SU-DHL-6 (cell line): Measurements from ENCODE around the gene ZNRF1.

ENCODE experiments used
- H2AFZ ChIP-seq: fragments of 200-600 bp; sonication (generic); 2 replicates; pipeline ENCODE4 v1.6.1; 2014; ENCODE audit warnings: low read depth, mild to moderate bottlenecking, moderate library complexity, mixed read lengths, antibody characterized with exemption, low read length; ENCODE audit not compliant: severe bottlenecking
- H3F3A ChIP-seq: fragments of 200-600 bp; shearing (Covaris generic); 2 replicates; pipeline ENCODE4 v1.6.0; 2016; ENCODE audit warnings: antibody characterized with exemption, mild to moderate bottlenecking; ENCODE audit not compliant: insufficient read depth
- H3K27ac ChIP-seq: fragments of 200-600 bp; sonication (generic); 2 replicates; pipeline ENCODE4 v1.5.1; 2016; ENCODE audit warnings: low read depth, mild to moderate bottlenecking, low read length, moderate library complexity, mixed read lengths
- H3K27me3 ChIP-seq: fragments of 200-600 bp; sonication (generic), shearing (Covaris generic); 2 replicates; pipeline ENCODE4 v1.6.0; 2014; ENCODE audit warnings: mild to moderate bottlenecking, low read length
- H3K36me3 ChIP-seq: fragments of 200-600 bp; sonication (generic); 2 replicates; pipeline ENCODE4 v1.6.1; 2014; ENCODE audit warnings: mild to moderate bottlenecking, low read length, mixed read lengths
- H3K4me2 ChIP-seq: fragments of 300-600, 200-600 bp; shearing (Covaris generic), sonication (generic); 2 replicates; pipeline ENCODE4 v1.6.0; 2014; ENCODE audit warnings: low read length, low read depth, mild to moderate bottlenecking; ENCODE audit not compliant: poor library complexity, severe bottlenecking
- H3K4me3 ChIP-seq: fragments of 200-600 bp; sonication (generic); 2 replicates; pipeline ENCODE4 v1.5.1; 2014; ENCODE audit warnings: antibody characterized with exemption, low read length, mild to moderate bottlenecking, mixed read lengths; ENCODE audit not compliant: insufficient read depth, poor library complexity, severe bottlenecking
- H3K79me2 ChIP-seq: fragments of 200-600 bp; sonication (generic); 2 replicates; pipeline ENCODE4 v1.6.1; 2014; ENCODE audit warnings: mild to moderate bottlenecking, low read length, moderate library complexity; ENCODE audit not compliant: insufficient read depth
- H3K9ac ChIP-seq: fragments of 200-600 bp; sonication (generic); 2 replicates; pipeline ENCODE4 v1.7.0; 2014; ENCODE audit warnings: mild to moderate bottlenecking, low read length
- H3K9me2 ChIP-seq: fragments of 200-600 bp; sonication (generic); replicated peaks from 2 replicates; pipeline ENCODE4 v1.6.1; 2014; ENCODE audit warnings: low read length; ENCODE audit not compliant: insufficient read depth
- H3K9me3 ChIP-seq: fragments of 200-600 bp; sonication (generic); 2 replicates; pipeline ENCODE4 v1.6.1; 2014; ENCODE audit warnings: low read length, mixed read lengths; ENCODE audit not compliant: insufficient read depth
- H4K20me1 ChIP-seq: fragments of 200-600 bp; sonication (generic); 2 replicates; pipeline ENCODE4 v1.6.1; 2014; ENCODE audit warnings: low read depth, mild to moderate bottlenecking, antibody characterized with exemption, low read length, moderate library complexity, mixed read lengths
- EZH2phosphoT487 ChIP-seq: fragments of 200-600 bp; sonication (generic), shearing (Covaris generic); conservative IDR thresholded peaks from 2 replicates; pipeline ENCODE4 v1.6.1; 2018; ENCODE audit warnings: mild to moderate bottlenecking, antibody characterized with exemption, low read length, moderate library complexity, mixed read lengths
- TF ChIP-seq, protein P1 (sequence below): fragments of 200-600 bp; sonication (generic); IDR thresholded peaks from one replicate; pipeline ENCODE4 v1.5.1; 2017; ENCODE audit warnings: antibody characterized with exemption, mild to moderate bottlenecking, low read length, moderate library complexity; ENCODE audit not compliant: insufficient read depth, poor library complexity, severe bottlenecking

ZNRF1 gene

DNA sequence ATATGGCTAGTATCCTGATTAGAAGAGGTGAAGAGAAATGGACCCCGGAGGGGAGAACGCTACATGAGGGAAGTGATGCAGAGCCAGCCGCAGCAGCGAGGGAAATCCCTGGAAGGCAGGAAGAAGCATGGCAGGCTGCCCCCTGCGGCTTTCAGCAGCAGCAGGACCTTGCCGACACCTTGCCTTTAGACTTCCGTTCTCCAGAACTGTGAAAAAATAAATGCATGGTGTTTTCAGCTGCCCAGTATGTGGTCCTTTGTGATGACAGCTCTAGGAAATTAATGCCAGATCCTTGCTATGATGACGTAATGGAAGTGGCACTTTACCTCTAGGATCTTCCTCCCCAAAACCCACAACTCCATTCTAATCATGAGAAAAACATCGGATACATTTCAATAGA lies 139.8 kb downstream of the ZNRF1 start:
- H3K9me2 ChIP-seq = no peaks in the 10 kb centered on the region
- no peak overlapping the region for H3K9ac ChIP-seq
- H3K36me3 ChIP-seq = no peaks in the 10 kb centered on the region
- no peaks in the 10 kb centered on the region for H3F3A ChIP-seq
- no peaks in the 10 kb centered on the region for H3K27me3 ChIP-seq
- H3K79me2 ChIP-seq = no peaks in the 10 kb centered on the region
- no peak overlapping the region for H3K4me3 ChIP-seq
- no peaks in the 10 kb centered on the region for H4K20me1 ChIP-seq
- H3K9me3 ChIP-seq = no peaks in the 10 kb centered on the region
- no peak overlapping the region for H2AFZ ChIP-seq
- no peak overlapping the region for H3K4me2 ChIP-seq
- no peak overlapping the region for H3K27ac ChIP-seq
- TF ChIP-seq, protein P1, sequence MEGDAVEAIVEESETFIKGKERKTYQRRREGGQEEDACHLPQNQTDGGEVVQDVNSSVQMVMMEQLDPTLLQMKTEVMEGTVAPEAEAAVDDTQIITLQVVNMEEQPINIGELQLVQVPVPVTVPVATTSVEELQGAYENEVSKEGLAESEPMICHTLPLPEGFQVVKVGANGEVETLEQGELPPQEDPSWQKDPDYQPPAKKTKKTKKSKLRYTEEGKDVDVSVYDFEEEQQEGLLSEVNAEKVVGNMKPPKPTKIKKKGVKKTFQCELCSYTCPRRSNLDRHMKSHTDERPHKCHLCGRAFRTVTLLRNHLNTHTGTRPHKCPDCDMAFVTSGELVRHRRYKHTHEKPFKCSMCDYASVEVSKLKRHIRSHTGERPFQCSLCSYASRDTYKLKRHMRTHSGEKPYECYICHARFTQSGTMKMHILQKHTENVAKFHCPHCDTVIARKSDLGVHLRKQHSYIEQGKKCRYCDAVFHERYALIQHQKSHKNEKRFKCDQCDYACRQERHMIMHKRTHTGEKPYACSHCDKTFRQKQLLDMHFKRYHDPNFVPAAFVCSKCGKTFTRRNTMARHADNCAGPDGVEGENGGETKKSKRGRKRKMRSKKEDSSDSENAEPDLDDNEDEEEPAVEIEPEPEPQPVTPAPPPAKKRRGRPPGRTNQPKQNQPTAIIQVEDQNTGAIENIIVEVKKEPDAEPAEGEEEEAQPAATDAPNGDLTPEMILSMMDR = no peak
- no peak for TF ChIP-seq EZH2phosphoT487

DNA sequence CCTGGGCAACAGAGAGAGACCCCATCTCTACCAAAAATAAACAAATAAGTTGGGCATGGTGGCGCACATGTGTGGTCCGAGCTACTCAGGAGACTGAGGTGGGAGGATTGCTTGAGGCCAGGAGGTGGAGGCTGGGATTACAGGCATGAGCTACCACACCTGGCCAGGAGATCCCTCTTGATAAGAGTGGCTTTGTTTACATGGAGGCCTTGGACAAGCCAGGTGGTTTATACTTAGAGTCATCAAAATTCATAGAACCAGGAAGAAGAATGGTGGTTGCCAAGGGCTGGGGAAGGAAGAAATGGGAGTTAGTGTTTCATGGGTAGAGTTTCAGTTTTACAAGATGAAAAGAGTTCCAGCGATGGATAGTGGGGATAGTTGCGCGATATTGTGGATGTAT lies 140.7 kb downstream of the ZNRF1 start:
- no peaks in the 10 kb centered on the region for H3K79me2 ChIP-seq
- H3F3A ChIP-seq = no peaks in the 10 kb centered on the region
- no peaks in the 10 kb centered on the region for H3K9me3 ChIP-seq
- no peak overlapping the region for H2AFZ ChIP-seq
- no peaks in the 10 kb centered on the region for H4K20me1 ChIP-seq
- no peaks in the 10 kb centered on the region for H3K36me3 ChIP-seq
- H3K27me3 ChIP-seq = no peaks in the 10 kb centered on the region
- H3K4me3 ChIP-seq = no peak overlapping the region
- TF ChIP-seq EZH2phosphoT487 = no peak
- TF ChIP-seq, protein P1 = no peak
- no peak overlapping the region for H3K9ac ChIP-seq
- no peak overlapping the region for H3K27ac ChIP-seq
- H3K4me2 ChIP-seq = no peak overlapping the region
- H3K9me2 ChIP-seq = no peaks in the 10 kb centered on the region

DNA sequence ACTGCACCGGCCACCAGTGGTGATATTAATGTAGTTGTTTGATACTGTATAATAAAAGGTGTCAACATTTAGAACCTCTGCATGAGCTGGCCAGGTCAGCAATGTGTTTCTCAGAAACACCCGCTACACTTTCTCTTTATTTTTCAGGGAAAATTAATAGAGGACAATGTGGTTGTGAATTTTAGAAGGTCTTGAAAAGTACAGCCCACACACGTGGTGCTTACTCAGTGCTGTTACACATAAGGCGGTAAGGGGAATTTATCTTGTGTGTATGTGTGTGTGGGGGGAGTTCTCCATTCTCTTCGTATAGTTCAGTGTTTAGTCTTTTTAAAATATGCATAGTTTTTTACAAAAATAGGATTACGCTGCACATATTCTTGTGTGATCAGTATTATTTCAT lies 145.1 kb downstream of the ZNRF1 start:
- Histone ChIP-seq H3K36me3 (no peaks in the 10 kb centered on the region), H3K9me2 (no peaks in the 10 kb centered on the region), H3K4me2 (no peak overlapping the region), H3F3A (no peaks in the 10 kb centered on the region), H4K20me1 (no peaks in the 10 kb centered on the region), H3K79me2 (peaks cover 1% of the 10 kb centered on the region), H2AFZ (no peak overlapping the region), H3K4me3 (no peak overlapping the region), H3K27ac (no peak overlapping the region), H3K27me3 (no peaks in the 10 kb centered on the region), H3K9me3 (no peaks in the 10 kb centered on the region), H3K9ac (no peak overlapping the region)
- TF ChIP-seq, protein P1 = no peak
- TF ChIP-seq EZH2phosphoT487 = no peak
